Esophagus squamous epithelium (tissue), 5 donors: ENCODE results near the gene FCHSD2. TPM values are rescaled to one million over a fixed set of nuclear protein-coding genes. Genes with fewer than 3 reads are reported as not detected.

Source experiments
- DNase-seq: peaks from one replicate; lab custom pipeline; 2025; lab: John Stamatoyannopoulos, UW
- H3K27ac ChIP-seq, 4 donors: fragments of 200-600 bp; sonication (generic); one replicate each; pipeline ENCODE4 v1.5.1; 2016 to 2019; ENCODE audit warnings: mild to moderate bottlenecking in 1 of 4
- H3K27me3 ChIP-seq, 4 donors: fragments of 200-600 bp; sonication (generic); 1 replicate in 3 of 4; 2 replicates in 1 of 4; pipeline versions ENCODE4 v1.5.1 to v1.6.0; 2017 to 2021; ENCODE audit warnings: antibody characterized with exemption in 1 of 4
- H3K36me3 ChIP-seq, 3 donors: fragments of 200-600 bp; sonication (generic); one replicate each; pipeline ENCODE4 v1.5.1; 2016 to 2019
- H3K4me1 ChIP-seq, 3 donors: fragments of 200-600 bp; sonication (generic); one replicate each; pipeline ENCODE4 v1.5.1; 2017 to 2019
- H3K4me3 ChIP-seq, 4 donors: fragments of 200-600 bp; sonication (generic); 1 replicate in 3 of 4; 2 replicates in 1 of 4; pipeline ENCODE4 v1.5.1; 2016 to 2019; ENCODE audit warnings: mild to moderate bottlenecking in 2 of 4, moderate library complexity in 1 of 4
- H3K9me3 ChIP-seq, 3 donors: fragments of 200-600 bp; sonication (generic); one replicate each; pipeline ENCODE4 v1.5.1; 2016 to 2019
- CTCF ChIP-seq, 6 experiments: fragments of 450-650 bp in 4 of 6; fragments of 200-600 bp in 2 of 6; sonication (generic) in 2 of 6; IDR thresholded peaks; one replicate each; pipeline ENCODE4 v1.5.1; 2016 to 2019; ENCODE audit warnings: antibody characterized with exemption in 6 of 6, mild to moderate bottlenecking in 4 of 6, moderate library complexity in 4 of 6
- POLR2A ChIP-seq, 4 donors: fragments of 450-650 bp; IDR thresholded peaks; one replicate each; pipeline ENCODE4 v1.6.1; 2017; ENCODE audit warnings: antibody characterized with exemption in 4 of 4, mild to moderate bottlenecking in 4 of 4, moderate library complexity in 3 of 4
- WGBS, 2 donors: methylation state at CpG; one replicate each; pipeline ENCODE4 v1.1.5; 2018; 5-methylcytosine and 5-hydroxymethylcytosine counted together
- intact Hi-C: fragments of 100-400 bp; cut with DNase I; formaldehyde crosslinking; loops from one replicate; pipeline ENCODE4 v1.15.0; 2022
- total RNA-seq, 4 donors: library from RNA; depleted of rRNA; stranded (reverse); fragments of >200 nt; gene quantifications; one replicate each; pipeline ENCODE4 v1.1.0, GENCODE V29; 2016
- donor health status: DM: yes; HTN: yes; CAD: no.

FCHSD2 gene
- total RNA-seq, 4 donors from 2014 or later, result 4.1 to 12.8 (median 6.8) TPM

GRCh38 chr11:72842126-72842525 lies 300.0 kb downstream of the FCHSD2 start:
- H3K27ac ChIP-seq, result no peak overlapping the region
- intact Hi-C loops, result no loop called here
- peaks cover 0 to 90% (median 0%) of the 10 kb centered on the region in 3 donors for H3K36me3 ChIP-seq
- H3K4me3 ChIP-seq, result no peak overlapping the region
- H3K4me1 ChIP-seq, result peaks cover 0 to 9% (median 0%) of the 10 kb centered on the region in 3 donors
- no peaks in the 10 kb centered on the region for H3K9me3 ChIP-seq
- no peak for DNase-seq
- no peaks in the 10 kb centered on the region for H3K27me3 ChIP-seq
- TF ChIP-seq CTCF (IDR thresholded peaks at IDR 0.05), result no peak
- no peak for TF ChIP-seq POLR2A (IDR thresholded peaks at IDR 0.05)
- 85 to 86% methylated on average over 5 of the region's 5 CpGs for WGBS, 2 donors

- 86 to 87% methylated on average over 7 of the region's 7 CpGs for WGBS, 2 donors
- Histone ChIP-seq H3K4me3 (no peak overlapping the region), H3K4me1 (peaks cover 0 to 12% (median 0%) of the 10 kb centered on the region in 3 donors), H3K36me3 (peaks cover 0 to 85% (median 0%) of the 10 kb centered on the region in 3 donors), H3K9me3 (no peaks in the 10 kb centered on the region), H3K27me3 (no peaks in the 10 kb centered on the region), H3K27ac (no peak overlapping the region)
- no peak for DNase-seq
- intact Hi-C loops, result no loop called here
- TF ChIP-seq POLR2A (IDR thresholded peaks at IDR 0.05) (no peak), CTCF (IDR thresholded peaks at IDR 0.05) (no peak)
These were observed 300.7 kb downstream of the FCHSD2 start for GRCh38 chr11:72841397-72841796.

- Histone ChIP-seq H3K27ac (no peak overlapping the region), H3K36me3 (peaks cover 0 to 79% (median 0%) of the 10 kb centered on the region in 3 donors), H3K4me3 (no peak overlapping the region), H3K27me3 (no peaks in the 10 kb centered on the region), H3K9me3 (no peaks in the 10 kb centered on the region), H3K4me1 (peaks cover 0 to 19% (median 0%) of the 10 kb centered on the region in 3 donors)
- no peak for DNase-seq
- 75 to 93% methylated on average over 4 of the region's 4 CpGs for WGBS, 2 donors
- intact Hi-C loops, result no loop called here
- TF ChIP-seq CTCF (IDR thresholded peaks at IDR 0.05), result no peak
- no peak for TF ChIP-seq POLR2A (IDR thresholded peaks at IDR 0.05)
These were observed 301.3 kb downstream of the FCHSD2 start for GRCh38 chr11:72840780-72841179.

GRCh38 chr11:72838691-72839305 lies 303.3 kb downstream of the FCHSD2 start:
- H3K27ac ChIP-seq, result no peak overlapping the region
- peaks cover 0 to 37% (median 10%) of the 10 kb centered on the region in 3 donors for H3K4me1 ChIP-seq
- TF ChIP-seq CTCF (IDR thresholded peaks at IDR 0.05) (no peak), POLR2A (IDR thresholded peaks at IDR 0.05) (no peak)
- no peak for DNase-seq
- H3K27me3 ChIP-seq, result no peaks in the 10 kb centered on the region
- intact Hi-C loops, result no loop called here
- H3K4me3 ChIP-seq, result no peak overlapping the region
- 26 to 48% methylated on average over 3 to 4 of the region's 4 CpGs for WGBS, 2 donors
- peaks cover 0 to 66% (median 0%) of the 10 kb centered on the region in 3 donors for H3K36me3 ChIP-seq
- H3K9me3 ChIP-seq, result no peaks in the 10 kb centered on the region

- TF ChIP-seq POLR2A (IDR thresholded peaks at IDR 0.05), result no peak
- TF ChIP-seq CTCF (IDR thresholded peaks at IDR 0.05), result no peak
- H3K4me1 ChIP-seq, result peaks cover 6 to 64% (median 27%) of the 10 kb centered on the region in 3 donors
- no peaks in the 10 kb centered on the region for H3K27me3 ChIP-seq
- H3K27ac ChIP-seq, result peak overlapping the region; percentile 47 to 78 (median 74)
- no peak overlapping the region for H3K4me3 ChIP-seq
- intact Hi-C loops, result no loop called here
- no peaks in the 10 kb centered on the region for H3K9me3 ChIP-seq
- no peak for DNase-seq
- peaks cover 0 to 40% (median 0%) of the 10 kb centered on the region in 3 donors for H3K36me3 ChIP-seq
- WGBS, 2 donors, result 58 to 69% methylated on average over 4 of the region's 4 CpGs
These were observed 306.0 kb downstream of the FCHSD2 start for GRCh38 chr11:72836111-72836510.
